HEK293 (cell line): ENCODE results near the gene ADAMTSL2.

Experiments
- CTCF ChIA-PET: fragments of 350-600 bp; formaldehyde crosslinking; extraction: SDS; loops from one replicate; lab custom pipeline; 2021; ENCODE audit warnings: antibody characterized with exemption; lab: Yijun Ruan, JAX
- POLR2A ChIA-PET: fragments of 300-600 bp; formaldehyde crosslinking; extraction: SDS; loops from one replicate; lab custom pipeline; 2020; ENCODE audit warnings: antibody characterized with exemption, inconsistent platforms; lab: Yijun Ruan, JAX
- H3K27ac ChIP-seq: fragments of 200-500 bp; sonication (Bioruptor generic); 2 replicates; pipeline ENCODE4 v1.5.1; 2014; ENCODE audit warnings: low read depth, low read length, control low read depth, inconsistent platforms; ENCODE audit errors: extremely low read depth
- H3K36me3 ChIP-seq, 2 experiments: fragments of 200-500 bp in 1 of 2; sonication (Bioruptor generic) in 1 of 2; 1 replicate in 1 of 2; 2 replicates in 1 of 2; pipeline ENCODE4 v1.5.1; 2014 to 2017; ENCODE audit warnings: inconsistent platforms in 2 of 2, low read length in 2 of 2; ENCODE audit not compliant: control insufficient read depth in 2 of 2, insufficient read depth in 1 of 2
- H3K4me1 ChIP-seq: fragments of 200-500 bp; sonication (Bioruptor generic); 2 replicates; pipeline ENCODE4 v1.5.1; 2014; ENCODE audit warnings: mild to moderate bottlenecking, low read length, inconsistent platforms; ENCODE audit not compliant: control insufficient read depth, insufficient read depth
- H3K4me3 ChIP-seq: 2 replicates; pipeline ENCODE4 v1.5.1; 2011; ENCODE audit warnings: low read depth, mild to moderate bottlenecking, control low read depth, low read length, moderate library complexity
- H3K9me3 ChIP-seq: fragments of 200-500 bp; sonication (Bioruptor generic); 2 replicates; pipeline ENCODE4 v1.5.1; 2014; ENCODE audit warnings: low read depth, low read length, inconsistent platforms; ENCODE audit not compliant: control insufficient read depth, insufficient read depth
- SCRT1 ChIP-seq: fragments of 450-650 bp; formaldehyde crosslinking; IDR thresholded peaks from 2 replicates; pipeline ENCODE4 v1.5.1; 2016; ENCODE audit warnings: missing biosample characterization, missing genetic modification characterization, borderline replicate concordance
- SCRT2 ChIP-seq: fragments of 450-650 bp; formaldehyde crosslinking; IDR thresholded peaks from 2 replicates; pipeline ENCODE4 v1.5.1; 2016; ENCODE audit warnings: missing biosample characterization, missing genetic modification characterization
- WT1 ChIP-seq: fragments of 450-650 bp; formaldehyde crosslinking; IDR thresholded peaks from 2 replicates; pipeline ENCODE4 v1.5.1; 2016; ENCODE audit warnings: missing biosample characterization, missing genetic modification characterization
- ZBTB21 ChIP-seq: fragments of 450-650 bp; formaldehyde crosslinking; IDR thresholded peaks from 2 replicates; pipeline ENCODE4 v1.5.1; 2017; ENCODE audit warnings: missing biosample characterization, missing genetic modification characterization
- ZBTB7A ChIP-seq: fragments of 450-650 bp; formaldehyde crosslinking; IDR thresholded peaks from 2 replicates; pipeline ENCODE4 v1.5.1; 2016; ENCODE audit warnings: low read depth, missing biosample characterization, missing genetic modification characterization
- ZNF274 ChIP-seq, 2 experiments: fragments of 200-500 bp in 1 of 2; fragments of 450-650 bp in 1 of 2; sonication (Bioruptor generic) in 1 of 2; formaldehyde crosslinking in 1 of 2; IDR thresholded peaks; 2 replicates each; pipeline versions ENCODE4 v1.5.1 to v1.6.1; 2014 to 2016; ENCODE audit warnings: borderline replicate concordance in 1 of 2, inconsistent platforms in 1 of 2, low read length in 1 of 2, missing biosample characterization in 1 of 2, missing genetic modification characterization in 1 of 2
- ZNF48 ChIP-seq: fragments of 450-650 bp; formaldehyde crosslinking; IDR thresholded peaks from 2 replicates; pipeline ENCODE4 v1.5.1; 2016; ENCODE audit warnings: missing biosample characterization, missing genetic modification characterization
- ZNF514 ChIP-seq: fragments of 450-650 bp; formaldehyde crosslinking; IDR thresholded peaks from 2 replicates; pipeline ENCODE4 v1.5.1; 2016; ENCODE audit warnings: missing biosample characterization, missing genetic modification characterization
- ZNF624 ChIP-seq: fragments of 450-650 bp; formaldehyde crosslinking; IDR thresholded peaks from 2 replicates; pipeline ENCODE4 v1.5.1; 2017; ENCODE audit warnings: missing biosample characterization, missing genetic modification characterization
- ZNF677 ChIP-seq: fragments of 450-650 bp; IDR thresholded peaks from 2 replicates; pipeline ENCODE4 v1.5.0; 2018; ENCODE audit warnings: missing biosample characterization, mild to moderate bottlenecking, missing genetic modification characterization, moderate library complexity
- ZNF76 ChIP-seq: fragments of 450-650 bp; formaldehyde crosslinking; IDR thresholded peaks from 2 replicates; pipeline ENCODE4; 2016; ENCODE audit warnings: low read depth, missing biosample characterization, missing genetic modification characterization, borderline replicate concordance
- ZNF837 ChIP-seq: fragments of 450-650 bp; formaldehyde crosslinking; IDR thresholded peaks from 2 replicates; pipeline ENCODE4 v1.5.1; 2016; ENCODE audit warnings: missing biosample characterization, missing genetic modification characterization
- TF ChIP-seq, protein P1 (sequence below): fragments of 450-650 bp; formaldehyde crosslinking; IDR thresholded peaks from 2 replicates; pipeline ENCODE4 v1.5.1; 2016; ENCODE audit warnings: missing biosample characterization, missing genetic modification characterization
- TF ChIP-seq, protein P2 (sequence below): fragments of 450-650 bp; formaldehyde crosslinking; IDR thresholded peaks from 2 replicates; pipeline ENCODE4 v1.5.1; 2017; ENCODE audit warnings: missing biosample characterization, missing genetic modification characterization
- TF ChIP-seq, protein P3 (sequence below): fragments of 450-650 bp; formaldehyde crosslinking; IDR thresholded peaks from 2 replicates; pipeline ENCODE4 v1.5.1; 2016; ENCODE audit warnings: missing biosample characterization, missing genetic modification characterization, borderline replicate concordance

Gene ADAMTSL2

DNA sequence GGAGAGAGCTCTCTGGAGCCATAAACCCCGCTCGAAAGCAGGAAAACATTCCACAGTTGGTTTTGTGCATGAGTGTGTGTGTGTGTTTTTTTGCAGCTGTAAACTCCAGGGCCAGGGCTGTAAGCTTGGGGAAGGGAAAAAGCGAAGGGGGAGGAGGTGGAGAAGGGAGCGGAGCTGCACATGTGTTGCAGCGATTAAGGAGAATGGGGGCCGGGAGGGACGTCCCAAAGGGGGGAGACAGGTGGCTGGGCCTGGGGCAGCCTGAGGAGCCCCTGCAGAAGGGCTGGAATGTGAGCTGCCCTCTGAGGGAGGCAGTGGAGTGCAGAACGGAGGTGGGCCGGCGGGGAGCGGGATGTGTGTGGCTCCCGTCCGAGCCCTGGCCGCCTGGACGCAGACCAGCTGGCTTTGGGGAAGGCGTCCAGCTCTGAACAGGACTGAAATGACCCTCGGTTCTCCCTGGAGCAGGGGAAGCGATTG lies 7.0 kb upstream of the ADAMTSL2 start:
- ChIA-PET POLR2A (no interaction called here), CTCF (interaction anchor here (0.9 to 1.1 kb wide), 2 partner anchors 9 to 467 kb away, joined by 3 read pairs; no protein-coding TSS in a partner anchor)

DNA sequence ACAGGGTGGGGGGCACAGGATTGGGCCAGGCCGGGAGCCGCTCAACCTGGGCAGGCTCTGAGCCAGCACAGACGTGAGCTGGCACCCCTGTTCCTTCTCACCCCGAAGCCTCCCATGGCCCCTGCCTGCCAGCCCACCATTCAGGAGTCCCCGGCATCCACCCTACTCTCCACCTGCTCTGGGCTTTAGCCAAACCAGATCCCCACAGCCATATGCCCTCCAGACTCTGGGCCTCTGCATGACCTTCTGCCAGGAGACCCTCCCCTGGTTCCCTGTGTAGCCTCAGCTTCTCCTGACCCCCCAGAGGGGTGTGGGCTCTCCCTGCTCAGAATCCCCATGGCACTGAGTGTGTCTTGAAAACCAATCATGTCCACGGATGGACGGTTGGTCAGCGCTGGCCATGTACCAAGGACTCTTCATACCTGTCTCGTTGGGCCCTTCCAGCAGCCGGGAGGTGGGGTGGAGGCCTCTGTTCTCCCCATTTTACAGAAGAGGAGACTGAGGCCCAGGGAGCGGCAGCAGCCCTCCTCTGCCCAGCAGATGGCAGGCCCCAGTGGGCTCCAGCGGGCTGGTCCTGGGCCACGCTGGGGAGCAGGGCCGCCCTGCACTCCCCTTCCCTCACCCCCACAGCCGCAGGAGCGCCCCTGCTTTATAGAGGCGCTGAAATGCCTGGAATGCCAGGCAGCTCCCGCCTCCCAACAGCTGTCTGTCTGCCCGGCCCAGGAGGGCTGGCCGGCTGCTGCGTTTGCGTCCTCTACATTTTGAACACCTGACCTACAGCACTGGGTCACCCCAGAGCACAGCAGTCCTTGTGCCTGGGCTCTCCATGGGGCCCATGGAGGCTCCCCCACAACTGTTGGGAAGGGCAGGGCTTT lies 6.3 kb upstream of the ADAMTSL2 start:
- Histone ChIP-seq H3K36me3 (no peaks in the 10 kb centered on the region), H3K27ac (no peak overlapping the region), H3K9me3 (no peaks in the 10 kb centered on the region), H3K4me1 (no peaks in the 10 kb centered on the region), H3K4me3 (no peak overlapping the region)
- ChIA-PET POLR2A (no interaction called here), CTCF (interaction anchor here (0.7 to 0.9 kb wide), 4 partner anchors 199 to 630 kb away, joined by 3 to 5 read pairs (median 3); no protein-coding TSS in a partner anchor)
- TF ChIP-seq ZNF677 (tag by site-specific recombination) (no peak), ZNF48 (tag by site-specific recombination) (no peak), ZNF274 (IDR thresholded peaks at IDR 0.05; ENCODE audit: low read length) (no peak), ZNF274 (tag by site-specific recombination; IDR thresholded peaks at IDR 0.05; ENCODE audit: borderline replicate concordance) (no peak)
- TF ChIP-seq, protein P1, sequence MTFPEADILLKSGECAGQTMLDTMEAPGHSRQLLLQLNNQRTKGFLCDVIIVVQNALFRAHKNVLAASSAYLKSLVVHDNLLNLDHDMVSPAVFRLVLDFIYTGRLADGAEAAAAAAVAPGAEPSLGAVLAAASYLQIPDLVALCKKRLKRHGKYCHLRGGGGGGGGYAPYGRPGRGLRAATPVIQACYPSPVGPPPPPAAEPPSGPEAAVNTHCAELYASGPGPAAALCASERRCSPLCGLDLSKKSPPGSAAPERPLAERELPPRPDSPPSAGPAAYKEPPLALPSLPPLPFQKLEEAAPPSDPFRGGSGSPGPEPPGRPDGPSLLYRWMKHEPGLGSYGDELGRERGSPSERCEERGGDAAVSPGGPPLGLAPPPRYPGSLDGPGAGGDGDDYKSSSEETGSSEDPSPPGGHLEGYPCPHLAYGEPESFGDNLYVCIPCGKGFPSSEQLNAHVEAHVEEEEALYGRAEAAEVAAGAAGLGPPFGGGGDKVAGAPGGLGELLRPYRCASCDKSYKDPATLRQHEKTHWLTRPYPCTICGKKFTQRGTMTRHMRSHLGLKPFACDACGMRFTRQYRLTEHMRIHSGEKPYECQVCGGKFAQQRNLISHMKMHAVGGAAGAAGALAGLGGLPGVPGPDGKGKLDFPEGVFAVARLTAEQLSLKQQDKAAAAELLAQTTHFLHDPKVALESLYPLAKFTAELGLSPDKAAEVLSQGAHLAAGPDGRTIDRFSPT: no peak

More for the DNA sequence above, 7.0 kb upstream of the ADAMTSL2 start:
- Histone ChIP-seq H3K9me3 (no peaks in the 10 kb centered on the region), H3K36me3 (no peaks in the 10 kb centered on the region), H3K27ac (no peak overlapping the region), H3K4me3 (no peak overlapping the region), H3K4me1 (no peaks in the 10 kb centered on the region)
- TF ChIP-seq ZNF837 (tag by site-specific recombination): no peak
- TF ChIP-seq ZBTB7A (tag by site-specific recombination): no peak
- TF ChIP-seq WT1 (tag by site-specific recombination): no peak
- TF ChIP-seq, protein P2, sequence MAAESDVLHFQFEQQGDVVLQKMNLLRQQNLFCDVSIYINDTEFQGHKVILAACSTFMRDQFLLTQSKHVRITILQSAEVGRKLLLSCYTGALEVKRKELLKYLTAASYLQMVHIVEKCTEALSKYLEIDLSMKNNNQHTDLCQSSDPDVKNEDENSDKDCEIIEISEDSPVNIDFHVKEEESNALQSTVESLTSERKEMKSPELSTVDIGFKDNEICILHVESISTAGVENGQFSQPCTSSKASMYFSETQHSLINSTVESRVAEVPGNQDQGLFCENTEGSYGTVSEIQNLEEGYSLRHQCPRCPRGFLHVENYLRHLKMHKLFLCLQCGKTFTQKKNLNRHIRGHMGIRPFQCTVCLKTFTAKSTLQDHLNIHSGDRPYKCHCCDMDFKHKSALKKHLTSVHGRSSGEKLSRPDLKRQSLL (tag by site-specific recombination): no peak
- TF ChIP-seq, protein P3, sequence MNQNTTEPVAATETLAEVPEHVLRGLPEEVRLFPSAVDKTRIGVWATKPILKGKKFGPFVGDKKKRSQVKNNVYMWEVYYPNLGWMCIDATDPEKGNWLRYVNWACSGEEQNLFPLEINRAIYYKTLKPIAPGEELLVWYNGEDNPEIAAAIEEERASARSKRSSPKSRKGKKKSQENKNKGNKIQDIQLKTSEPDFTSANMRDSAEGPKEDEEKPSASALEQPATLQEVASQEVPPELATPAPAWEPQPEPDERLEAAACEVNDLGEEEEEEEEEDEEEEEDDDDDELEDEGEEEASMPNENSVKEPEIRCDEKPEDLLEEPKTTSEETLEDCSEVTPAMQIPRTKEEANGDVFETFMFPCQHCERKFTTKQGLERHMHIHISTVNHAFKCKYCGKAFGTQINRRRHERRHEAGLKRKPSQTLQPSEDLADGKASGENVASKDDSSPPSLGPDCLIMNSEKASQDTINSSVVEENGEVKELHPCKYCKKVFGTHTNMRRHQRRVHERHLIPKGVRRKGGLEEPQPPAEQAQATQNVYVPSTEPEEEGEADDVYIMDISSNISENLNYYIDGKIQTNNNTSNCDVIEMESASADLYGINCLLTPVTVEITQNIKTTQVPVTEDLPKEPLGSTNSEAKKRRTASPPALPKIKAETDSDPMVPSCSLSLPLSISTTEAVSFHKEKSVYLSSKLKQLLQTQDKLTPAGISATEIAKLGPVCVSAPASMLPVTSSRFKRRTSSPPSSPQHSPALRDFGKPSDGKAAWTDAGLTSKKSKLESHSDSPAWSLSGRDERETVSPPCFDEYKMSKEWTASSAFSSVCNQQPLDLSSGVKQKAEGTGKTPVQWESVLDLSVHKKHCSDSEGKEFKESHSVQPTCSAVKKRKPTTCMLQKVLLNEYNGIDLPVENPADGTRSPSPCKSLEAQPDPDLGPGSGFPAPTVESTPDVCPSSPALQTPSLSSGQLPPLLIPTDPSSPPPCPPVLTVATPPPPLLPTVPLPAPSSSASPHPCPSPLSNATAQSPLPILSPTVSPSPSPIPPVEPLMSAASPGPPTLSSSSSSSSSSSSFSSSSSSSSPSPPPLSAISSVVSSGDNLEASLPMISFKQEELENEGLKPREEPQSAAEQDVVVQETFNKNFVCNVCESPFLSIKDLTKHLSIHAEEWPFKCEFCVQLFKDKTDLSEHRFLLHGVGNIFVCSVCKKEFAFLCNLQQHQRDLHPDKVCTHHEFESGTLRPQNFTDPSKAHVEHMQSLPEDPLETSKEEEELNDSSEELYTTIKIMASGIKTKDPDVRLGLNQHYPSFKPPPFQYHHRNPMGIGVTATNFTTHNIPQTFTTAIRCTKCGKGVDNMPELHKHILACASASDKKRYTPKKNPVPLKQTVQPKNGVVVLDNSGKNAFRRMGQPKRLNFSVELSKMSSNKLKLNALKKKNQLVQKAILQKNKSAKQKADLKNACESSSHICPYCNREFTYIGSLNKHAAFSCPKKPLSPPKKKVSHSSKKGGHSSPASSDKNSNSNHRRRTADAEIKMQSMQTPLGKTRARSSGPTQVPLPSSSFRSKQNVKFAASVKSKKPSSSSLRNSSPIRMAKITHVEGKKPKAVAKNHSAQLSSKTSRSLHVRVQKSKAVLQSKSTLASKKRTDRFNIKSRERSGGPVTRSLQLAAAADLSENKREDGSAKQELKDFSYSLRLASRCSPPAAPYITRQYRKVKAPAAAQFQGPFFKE (tag by site-specific recombination): no peak
- TF ChIP-seq ZNF514 (tag by site-specific recombination): no peak
- peak; percentile 73 for TF ChIP-seq SCRT1 (tag by site-specific recombination)
- TF ChIP-seq ZBTB21 (tag by site-specific recombination): no peak
- peak; percentile 75 for TF ChIP-seq SCRT2 (tag by site-specific recombination)
- no peak for TF ChIP-seq ZNF624 (tag by site-specific recombination)
- no peak for TF ChIP-seq ZNF76
